Measurements from ENCODE around the gene MORN5.

DNA sequence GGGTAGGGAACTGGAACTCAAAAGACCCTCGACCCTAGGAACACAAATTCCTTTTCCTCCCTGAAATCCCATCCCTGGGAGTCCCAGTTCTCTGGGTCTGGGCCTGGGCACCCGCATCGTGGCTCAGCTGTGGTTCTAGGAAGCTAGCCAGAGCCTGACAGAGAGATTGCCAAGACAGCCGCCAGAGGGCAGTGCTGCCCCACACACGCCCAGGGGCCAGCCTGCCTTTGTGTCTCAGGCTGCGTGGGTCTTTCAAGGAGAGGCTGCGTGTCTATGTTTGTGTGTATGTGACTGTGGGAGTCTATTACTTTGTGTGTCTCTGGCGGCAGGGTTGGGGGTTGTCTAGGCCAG lies 34.6 kb upstream of the MORN5 start:
- TF ChIP-seq, protein P1, sequence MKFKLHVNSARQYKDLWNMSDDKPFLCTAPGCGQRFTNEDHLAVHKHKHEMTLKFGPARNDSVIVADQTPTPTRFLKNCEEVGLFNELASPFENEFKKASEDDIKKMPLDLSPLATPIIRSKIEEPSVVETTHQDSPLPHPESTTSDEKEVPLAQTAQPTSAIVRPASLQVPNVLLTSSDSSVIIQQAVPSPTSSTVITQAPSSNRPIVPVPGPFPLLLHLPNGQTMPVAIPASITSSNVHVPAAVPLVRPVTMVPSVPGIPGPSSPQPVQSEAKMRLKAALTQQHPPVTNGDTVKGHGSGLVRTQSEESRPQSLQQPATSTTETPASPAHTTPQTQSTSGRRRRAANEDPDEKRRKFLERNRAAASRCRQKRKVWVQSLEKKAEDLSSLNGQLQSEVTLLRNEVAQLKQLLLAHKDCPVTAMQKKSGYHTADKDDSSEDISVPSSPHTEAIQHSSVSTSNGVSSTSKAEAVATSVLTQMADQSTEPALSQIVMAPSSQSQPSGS (tag by site-specific recombination; IDR thresholded peaks at IDR 0.05; ENCODE audit: low read depth): no peak
- TF ChIP-seq, protein P2, sequence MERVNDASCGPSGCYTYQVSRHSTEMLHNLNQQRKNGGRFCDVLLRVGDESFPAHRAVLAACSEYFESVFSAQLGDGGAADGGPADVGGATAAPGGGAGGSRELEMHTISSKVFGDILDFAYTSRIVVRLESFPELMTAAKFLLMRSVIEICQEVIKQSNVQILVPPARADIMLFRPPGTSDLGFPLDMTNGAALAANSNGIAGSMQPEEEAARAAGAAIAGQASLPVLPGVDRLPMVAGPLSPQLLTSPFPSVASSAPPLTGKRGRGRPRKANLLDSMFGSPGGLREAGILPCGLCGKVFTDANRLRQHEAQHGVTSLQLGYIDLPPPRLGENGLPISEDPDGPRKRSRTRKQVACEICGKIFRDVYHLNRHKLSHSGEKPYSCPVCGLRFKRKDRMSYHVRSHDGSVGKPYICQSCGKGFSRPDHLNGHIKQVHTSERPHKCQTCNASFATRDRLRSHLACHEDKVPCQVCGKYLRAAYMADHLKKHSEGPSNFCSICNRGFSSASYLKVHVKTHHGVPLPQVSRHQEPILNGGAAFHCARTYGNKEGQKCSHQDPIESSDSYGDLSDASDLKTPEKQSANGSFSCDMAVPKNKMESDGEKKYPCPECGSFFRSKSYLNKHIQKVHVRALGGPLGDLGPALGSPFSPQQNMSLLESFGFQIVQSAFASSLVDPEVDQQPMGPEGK (tag by site-specific recombination; IDR thresholded peaks at IDR 0.05): no peak
- TF ChIP-seq ZNF24 (tag by site-specific recombination; IDR thresholded peaks at IDR 0.05): no peak
- no peak for TF ChIP-seq ZNF670 (tag by site-specific recombination; IDR thresholded peaks at IDR 0.05; ENCODE audit: low read depth)
- TF ChIP-seq, protein P3, sequence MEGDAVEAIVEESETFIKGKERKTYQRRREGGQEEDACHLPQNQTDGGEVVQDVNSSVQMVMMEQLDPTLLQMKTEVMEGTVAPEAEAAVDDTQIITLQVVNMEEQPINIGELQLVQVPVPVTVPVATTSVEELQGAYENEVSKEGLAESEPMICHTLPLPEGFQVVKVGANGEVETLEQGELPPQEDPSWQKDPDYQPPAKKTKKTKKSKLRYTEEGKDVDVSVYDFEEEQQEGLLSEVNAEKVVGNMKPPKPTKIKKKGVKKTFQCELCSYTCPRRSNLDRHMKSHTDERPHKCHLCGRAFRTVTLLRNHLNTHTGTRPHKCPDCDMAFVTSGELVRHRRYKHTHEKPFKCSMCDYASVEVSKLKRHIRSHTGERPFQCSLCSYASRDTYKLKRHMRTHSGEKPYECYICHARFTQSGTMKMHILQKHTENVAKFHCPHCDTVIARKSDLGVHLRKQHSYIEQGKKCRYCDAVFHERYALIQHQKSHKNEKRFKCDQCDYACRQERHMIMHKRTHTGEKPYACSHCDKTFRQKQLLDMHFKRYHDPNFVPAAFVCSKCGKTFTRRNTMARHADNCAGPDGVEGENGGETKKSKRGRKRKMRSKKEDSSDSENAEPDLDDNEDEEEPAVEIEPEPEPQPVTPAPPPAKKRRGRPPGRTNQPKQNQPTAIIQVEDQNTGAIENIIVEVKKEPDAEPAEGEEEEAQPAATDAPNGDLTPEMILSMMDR (tag by site-specific recombination; IDR thresholded peaks at IDR 0.05): peak; percentile 75
- TF ChIP-seq, protein P4, sequence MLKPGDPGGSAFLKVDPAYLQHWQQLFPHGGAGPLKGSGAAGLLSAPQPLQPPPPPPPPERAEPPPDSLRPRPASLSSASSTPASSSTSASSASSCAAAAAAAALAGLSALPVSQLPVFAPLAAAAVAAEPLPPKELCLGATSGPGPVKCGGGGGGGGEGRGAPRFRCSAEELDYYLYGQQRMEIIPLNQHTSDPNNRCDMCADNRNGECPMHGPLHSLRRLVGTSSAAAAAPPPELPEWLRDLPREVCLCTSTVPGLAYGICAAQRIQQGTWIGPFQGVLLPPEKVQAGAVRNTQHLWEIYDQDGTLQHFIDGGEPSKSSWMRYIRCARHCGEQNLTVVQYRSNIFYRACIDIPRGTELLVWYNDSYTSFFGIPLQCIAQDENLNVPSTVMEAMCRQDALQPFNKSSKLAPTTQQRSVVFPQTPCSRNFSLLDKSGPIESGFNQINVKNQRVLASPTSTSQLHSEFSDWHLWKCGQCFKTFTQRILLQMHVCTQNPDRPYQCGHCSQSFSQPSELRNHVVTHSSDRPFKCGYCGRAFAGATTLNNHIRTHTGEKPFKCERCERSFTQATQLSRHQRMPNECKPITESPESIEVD (tag by site-specific recombination; IDR thresholded peaks at IDR 0.05): no peak
- TF ChIP-seq ZNF768 (tag by site-specific recombination; IDR thresholded peaks at IDR 0.05): no peak
- TF ChIP-seq ZSCAN30 (tag by site-specific recombination; IDR thresholded peaks at IDR 0.05): no peak
- no peak for TF ChIP-seq ZEB2 (tag by site-specific recombination; IDR thresholded peaks at IDR 0.05)
- TF ChIP-seq YY1 (tag by site-specific recombination; IDR thresholded peaks at IDR 0.05): no peak
- no peak for TF ChIP-seq ZNF785 (tag by site-specific recombination; IDR thresholded peaks at IDR 0.05)
- no peak for TF ChIP-seq SP3 (tag by site-specific recombination; IDR thresholded peaks at IDR 0.05)
- TF ChIP-seq REPIN1 (tag by site-specific recombination; IDR thresholded peaks at IDR 0.05; ENCODE audit: low read depth): no peak

All from HEK293 (cell line).